Testis (tissue), 3 donors: ENCODE data around the gene CTNNA2. TPM values are rescaled to one million over a fixed set of nuclear protein-coding genes. Genes with fewer than 3 reads are reported as not detected.

ENCODE experiments used
- DNase-seq: peaks from one replicate; pipeline ENCODE4 v3.0.0-alpha.2; 2019
- H3K27ac ChIP-seq, 2 donors: fragments of 200-600 bp; sonication (generic); one replicate each; pipeline ENCODE4 v1.5.1; 2019
- H3K27me3 ChIP-seq: fragments of 200-600 bp; sonication (generic); one replicate; pipeline ENCODE4 v1.5.1; 2019
- H3K36me3 ChIP-seq: fragments of 200-600 bp; sonication (generic); one replicate; pipeline ENCODE4 v1.5.1; 2017; ENCODE audit warnings: low read depth; ENCODE audit errors: missing control alignments
- H3K4me1 ChIP-seq: fragments of 200-600 bp; sonication (generic); one replicate; pipeline ENCODE4 v1.5.1; 2019
- H3K4me3 ChIP-seq, 2 donors: fragments of 200-600 bp; sonication (generic); one replicate each; pipeline ENCODE4 v1.5.1; 2017 to 2019
- H3K9me3 ChIP-seq: fragments of 200-600 bp; sonication (generic); one replicate; pipeline ENCODE4 v1.5.1; 2017
- CTCF ChIP-seq, 3 experiments: fragments of 450-650 bp in 2 of 3; fragments of 200-600 bp in 1 of 3; sonication (generic) in 1 of 3; IDR thresholded peaks; one replicate each; pipeline ENCODE4 v1.5.1; 2016 to 2019; ENCODE audit warnings: antibody characterized with exemption in 3 of 3, mild to moderate bottlenecking in 2 of 3, moderate library complexity in 1 of 3
- POLR2A ChIP-seq: fragments of 450-650 bp; IDR thresholded peaks from one replicate; pipeline ENCODE4 v1.6.1; 2017; ENCODE audit warnings: antibody characterized with exemption, mild to moderate bottlenecking, moderate library complexity
- WGBS, 2 donors: methylation state at CpG; one replicate each; pipeline ENCODE4 v1.1.5; 2018; 5-methylcytosine and 5-hydroxymethylcytosine counted together
- intact Hi-C: fragments of 100-400 bp; cut with DNase I; formaldehyde crosslinking; loops from one replicate; pipeline ENCODE4 v1.15.1; 2023; ENCODE audit warnings: low total_unique reads
- polyA plus RNA-seq: library from polyadenylated mRNA; stranded (reverse); fragments of 350-450 nt; fragmentation: Illumina TruSeq; extraction: RNeasy Lipid Tissue Mini Kit (QIAGEN cat#74804); gene quantifications from one replicate; pipeline ENCODE4 v1.2.3, GENCODE V29; 2014; ENCODE audit warnings: low read depth, low replicate concordance; ENCODE audit not compliant: insufficient read depth
- total RNA-seq, 2 donors: library from RNA; depleted of rRNA; stranded (reverse); fragments of >200 nt; gene quantifications; one replicate each; pipeline ENCODE4 v1.2.3, GENCODE V29; 2016

CTNNA2 gene
- total and polyA plus RNA-seq, 3 donors from 2014 or later: 36.8 to 44.5 (median 43.4) TPM

GRCh38 chr2:80292474-80292873 is 779.6 kb downstream of the CTNNA2 start:
- no peaks in the 10 kb centered on the region for H3K4me1 ChIP-seq
- no peak for DNase-seq
- no peak overlapping the region for H3K27ac ChIP-seq
- no peak for TF ChIP-seq POLR2A
- no peak for TF ChIP-seq CTCF (IDR thresholded peaks at IDR 0.05)
- H3K4me3 ChIP-seq: no peak overlapping the region
- intact Hi-C loops: no loop called here
- no peaks in the 10 kb centered on the region for H3K36me3 ChIP-seq
- no peaks in the 10 kb centered on the region for H3K9me3 ChIP-seq
- WGBS, 2 donors: 83 to 86% methylated on average over 3 of the region's 3 CpGs
- no peaks in the 10 kb centered on the region for H3K27me3 ChIP-seq

- Histone ChIP-seq H3K36me3 (no peaks in the 10 kb centered on the region), H3K27ac (no peak overlapping the region), H3K9me3 (no peaks in the 10 kb centered on the region), H3K4me3 (no peak overlapping the region), H3K4me1 (no peaks in the 10 kb centered on the region), H3K27me3 (no peaks in the 10 kb centered on the region)
- intact Hi-C loops: no loop called here
- TF ChIP-seq CTCF (IDR thresholded peaks at IDR 0.05) (no peak), POLR2A (no peak)
- DNase-seq: no peak
Observed at GRCh38 chr2:80293039-80293438, 780.2 kb downstream of the CTNNA2 start.

GRCh38 chr2:80298954-80299353 is 786.1 kb downstream of the CTNNA2 start:
- no peak for DNase-seq
- H3K4me3 ChIP-seq: no peak overlapping the region
- intact Hi-C loops: no loop called here
- WGBS, 2 donors: 63 to 79% methylated on average over 3 of the region's 3 CpGs
- no peak overlapping the region for H3K27ac ChIP-seq
- H3K27me3 ChIP-seq: no peaks in the 10 kb centered on the region
- TF ChIP-seq CTCF (IDR thresholded peaks at IDR 0.05) (no peak), POLR2A (no peak)
- no peaks in the 10 kb centered on the region for H3K36me3 ChIP-seq
- H3K4me1 ChIP-seq: peaks cover 3% of the 10 kb centered on the region
- no peaks in the 10 kb centered on the region for H3K9me3 ChIP-seq

GRCh38 chr2:80299661-80300060 is 786.8 kb downstream of the CTNNA2 start:
- H3K4me3 ChIP-seq: no peak overlapping the region
- no peaks in the 10 kb centered on the region for H3K9me3 ChIP-seq
- no peak overlapping the region for H3K27ac ChIP-seq
- no peak for DNase-seq
- H3K36me3 ChIP-seq: no peaks in the 10 kb centered on the region
- H3K4me1 ChIP-seq: peaks cover 3% of the 10 kb centered on the region
- no peaks in the 10 kb centered on the region for H3K27me3 ChIP-seq
- WGBS, 2 donors: 69% methylated on average over 5 of the region's 5 CpGs
- intact Hi-C loops: no loop called here
- TF ChIP-seq CTCF (IDR thresholded peaks at IDR 0.05) (no peak), POLR2A (no peak)

GRCh38 chr2:80300346-80300745 is 787.5 kb downstream of the CTNNA2 start:
- Histone ChIP-seq H3K4me3 (no peak overlapping the region), H3K27ac (no peak overlapping the region)
- DNase-seq: no peak

More at GRCh38 chr2:80300346-80300745, 787.5 kb downstream of the CTNNA2 start:
- TF ChIP-seq CTCF (IDR thresholded peaks at IDR 0.05) (no peak), POLR2A (no peak)
- H3K27me3 ChIP-seq: no peaks in the 10 kb centered on the region
- no peaks in the 10 kb centered on the region for H3K36me3 ChIP-seq
- no peaks in the 10 kb centered on the region for H3K9me3 ChIP-seq
- 85 to 86% methylated on average over 1 of the region's 1 CpG for WGBS, 2 donors
- intact Hi-C loops: no loop called here
- peaks cover 3% of the 10 kb centered on the region for H3K4me1 ChIP-seq
